OCI-LY1 (cell line): ENCODE results near the gene CD164.
"Not testable (repeated sequence)": the region's sequence is repeated elsewhere in the genome, so short reads cannot be mapped to it uniquely, and the experiment has no call there.

ENCODE experiments used
- H2AFZ ChIP-seq: fragments of 200-600 bp; sonication (generic), shearing (Covaris generic); 2 replicates; pipeline ENCODE4 v1.6.0; 2014; ENCODE audit warnings: antibody characterized with exemption, mild to moderate bottlenecking, low read length
- H3F3A ChIP-seq: fragments of 200-600 bp; sonication (generic), shearing (Covaris generic); 2 replicates; pipeline ENCODE4 v1.6.0; 2014; ENCODE audit warnings: mild to moderate bottlenecking, antibody characterized with exemption, low read length, moderate library complexity; ENCODE audit not compliant: insufficient read depth
- H3K27ac ChIP-seq: fragments of 200-600 bp; sonication (generic); 2 replicates; pipeline ENCODE4 v1.5.1; 2014; ENCODE audit warnings: low read length, mixed run types, mild to moderate bottlenecking, low read depth; ENCODE audit not compliant: poor library complexity, severe bottlenecking
- H3K27me3 ChIP-seq: fragments of 200-600 bp; sonication (generic); 2 replicates; pipeline ENCODE4 v1.6.0; 2014; ENCODE audit warnings: antibody characterized with exemption, mild to moderate bottlenecking, low read length, moderate library complexity; ENCODE audit not compliant: insufficient read depth
- H3K36me3 ChIP-seq: fragments of 200-600 bp; sonication (generic); 2 replicates; pipeline ENCODE4 v1.6.1; 2014; ENCODE audit warnings: mild to moderate bottlenecking, antibody characterized with exemption, low read length, moderate library complexity, mixed read lengths; ENCODE audit not compliant: insufficient read depth
- H3K4me1 ChIP-seq: fragments of 200-600 bp; sonication (generic); 2 replicates; pipeline ENCODE4 v1.5.1; 2014; ENCODE audit warnings: mild to moderate bottlenecking, low read length, moderate library complexity; ENCODE audit not compliant: insufficient read depth, severe bottlenecking
- H3K4me2 ChIP-seq: fragments of 200-600 bp; sonication (generic), shearing (Covaris generic); 2 replicates; pipeline ENCODE4 v1.6.1; 2014; ENCODE audit warnings: low read length
- H3K4me3 ChIP-seq: fragments of 200-600 bp; sonication (generic); 2 replicates; pipeline ENCODE4 v1.5.1; 2014; ENCODE audit warnings: low read length, low read depth, mild to moderate bottlenecking, mixed read lengths; ENCODE audit not compliant: poor library complexity, severe bottlenecking
- H3K79me2 ChIP-seq: fragments of 200-600 bp; shearing (Covaris generic); 2 replicates; pipeline ENCODE4 v1.6.1; 2016; ENCODE audit warnings: mixed run types, low read length, mixed read lengths; ENCODE audit not compliant: insufficient read depth
- H3K9ac ChIP-seq: fragments of 200-600 bp; sonication (generic), shearing (Covaris generic); 2 replicates; pipeline ENCODE4 v1.6.1; 2014; ENCODE audit warnings: mild to moderate bottlenecking, low read length, mixed read lengths
- H3K9me2 ChIP-seq: fragments of 200-600 bp; sonication (generic), shearing (Covaris generic); 2 replicates; pipeline ENCODE4 v1.6.1; 2014; ENCODE audit warnings: low read depth, mild to moderate bottlenecking, low read length, mixed read lengths
- H3K9me3 ChIP-seq: fragments of 200-600 bp; shearing (Covaris generic); 2 replicates; pipeline ENCODE4 v1.6.1; 2014; ENCODE audit warnings: low read length, mixed read lengths
- H4K20me1 ChIP-seq: fragments of 200-600 bp; sonication (generic), shearing (Covaris generic); 2 replicates; pipeline ENCODE4 v1.6.0; 2016; ENCODE audit warnings: mild to moderate bottlenecking, low read length; ENCODE audit not compliant: insufficient read depth
- EZH2 ChIP-seq: fragments of 200-600 bp; sonication (generic), shearing (Covaris generic); IDR thresholded peaks from 2 replicates; pipeline ENCODE4 v1.8.0; 2017; ENCODE audit warnings: borderline replicate concordance, mixed run types, mild to moderate bottlenecking, antibody characterized with exemption, low read length, moderate library complexity, mixed read lengths
- TF ChIP-seq, protein P1 (sequence below): fragments of 200-600 bp; sonication (generic), shearing (Covaris generic); IDR thresholded peaks from 2 replicates; pipeline ENCODE4 v1.5.1; 2017; ENCODE audit warnings: mild to moderate bottlenecking, antibody characterized with exemption, low read length, moderate library complexity, mixed read lengths

Gene CD164

GRCh38 chr6:109336221-109336961 lies 45.9 kb downstream of the CD164 start:
- Histone ChIP-seq H3K36me3 (no peaks in the 10 kb centered on the region), H4K20me1 (no peaks in the 10 kb centered on the region), H2AFZ (no peak overlapping the region), H3K27ac (no peak overlapping the region), H3K4me1 (no peaks in the 10 kb centered on the region), H3K4me3 (no peak overlapping the region), H3K9me3 (no peaks in the 10 kb centered on the region), H3K9me2 (no peaks in the 10 kb centered on the region), H3K9ac (no peak overlapping the region), H3K27me3 (no peaks in the 10 kb centered on the region; the same call in 1 of the 2 replicates), H3F3A (no peaks in the 10 kb centered on the region), H3K4me2 (no peak overlapping the region), H3K79me2 (no peaks in the 10 kb centered on the region)
- TF ChIP-seq EZH2: no peak
- TF ChIP-seq, protein P1, sequence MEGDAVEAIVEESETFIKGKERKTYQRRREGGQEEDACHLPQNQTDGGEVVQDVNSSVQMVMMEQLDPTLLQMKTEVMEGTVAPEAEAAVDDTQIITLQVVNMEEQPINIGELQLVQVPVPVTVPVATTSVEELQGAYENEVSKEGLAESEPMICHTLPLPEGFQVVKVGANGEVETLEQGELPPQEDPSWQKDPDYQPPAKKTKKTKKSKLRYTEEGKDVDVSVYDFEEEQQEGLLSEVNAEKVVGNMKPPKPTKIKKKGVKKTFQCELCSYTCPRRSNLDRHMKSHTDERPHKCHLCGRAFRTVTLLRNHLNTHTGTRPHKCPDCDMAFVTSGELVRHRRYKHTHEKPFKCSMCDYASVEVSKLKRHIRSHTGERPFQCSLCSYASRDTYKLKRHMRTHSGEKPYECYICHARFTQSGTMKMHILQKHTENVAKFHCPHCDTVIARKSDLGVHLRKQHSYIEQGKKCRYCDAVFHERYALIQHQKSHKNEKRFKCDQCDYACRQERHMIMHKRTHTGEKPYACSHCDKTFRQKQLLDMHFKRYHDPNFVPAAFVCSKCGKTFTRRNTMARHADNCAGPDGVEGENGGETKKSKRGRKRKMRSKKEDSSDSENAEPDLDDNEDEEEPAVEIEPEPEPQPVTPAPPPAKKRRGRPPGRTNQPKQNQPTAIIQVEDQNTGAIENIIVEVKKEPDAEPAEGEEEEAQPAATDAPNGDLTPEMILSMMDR: no peak

- not testable (repeated sequence) for H4K20me1 ChIP-seq, H3K4me1 ChIP-seq, H2AFZ ChIP-seq, H3K4me2 ChIP-seq, H3K9me3 ChIP-seq, H3K9me2 ChIP-seq, H3F3A ChIP-seq, H3K27me3 ChIP-seq, H3K36me3 ChIP-seq, H3K27ac ChIP-seq, H3K9ac ChIP-seq, H3K79me2 ChIP-seq, H3K4me3 ChIP-seq
Observed at GRCh38 chr6:109333870-109334269, 48.4 kb downstream of the CD164 start.

GRCh38 chr6:109332748-109333147 lies 49.5 kb downstream of the CD164 start:
- Histone ChIP-seq H3K4me1 (no peaks in the 10 kb centered on the region), H2AFZ (no peak overlapping the region)
- TF ChIP-seq, protein P1: no peak
- TF ChIP-seq EZH2: no peak

GRCh38 chr6:109331081-109331480 lies 51.2 kb downstream of the CD164 start:
- Histone ChIP-seq H3K4me3 (no peak overlapping the region), H3K4me2 (no peak overlapping the region), H3K9me2 (no peaks in the 10 kb centered on the region), H3K9me3 (no peaks in the 10 kb centered on the region), H3K4me1 (no peaks in the 10 kb centered on the region), H3K27ac (no peak overlapping the region), H3K9ac (no peak overlapping the region), H3K79me2 (no peaks in the 10 kb centered on the region), H2AFZ (no peak overlapping the region), H3K27me3 (no peaks in the 10 kb centered on the region; the same call in 1 of the 2 replicates), H3K36me3 (no peaks in the 10 kb centered on the region), H3F3A (no peaks in the 10 kb centered on the region), H4K20me1 (no peaks in the 10 kb centered on the region)
- TF ChIP-seq, protein P1: no peak
- no peak for TF ChIP-seq EZH2

More at GRCh38 chr6:109332748-109333147, 49.5 kb downstream of the CD164 start:
- H3K4me2 ChIP-seq: no peak overlapping the region
- no peaks in the 10 kb centered on the region for H3F3A ChIP-seq
- no peak overlapping the region for H3K27ac ChIP-seq
- no peak overlapping the region for H3K9ac ChIP-seq
- no peaks in the 10 kb centered on the region for H3K36me3 ChIP-seq
- H4K20me1 ChIP-seq: no peaks in the 10 kb centered on the region
- H3K79me2 ChIP-seq: no peaks in the 10 kb centered on the region
- no peaks in the 10 kb centered on the region for H3K9me2 ChIP-seq
- H3K9me3 ChIP-seq: no peaks in the 10 kb centered on the region
- H3K27me3 ChIP-seq: no peaks in the 10 kb centered on the region; the same call in 1 of the 2 replicates
- H3K4me3 ChIP-seq: no peak overlapping the region
